Hematopoietic multipotent progenitor cell (in vitro differentiated cells): ENCODE measurements around the gene NFATC1. TPM values are rescaled to one million over a fixed set of nuclear protein-coding genes. Genes with fewer than 3 reads are reported as not detected.

Source experiments
- DNase-seq, 3 donors: peaks; one replicate each; pipeline ENCODE4 v3.0.0-alpha.2; 2011 to 2015; ENCODE audit warnings: low read depth in 2 of 3, low spot score in 2 of 3
- total RNA-seq: library from RNA; depleted of rRNA; stranded (reverse); fragments of >200 nt; gene quantifications from one replicate; pipeline ENCODE4 v1.2.3, GENCODE V29; 2012

The NFATC1 gene
- total RNA-seq, 1 donor: 49.3 TPM

DNA sequence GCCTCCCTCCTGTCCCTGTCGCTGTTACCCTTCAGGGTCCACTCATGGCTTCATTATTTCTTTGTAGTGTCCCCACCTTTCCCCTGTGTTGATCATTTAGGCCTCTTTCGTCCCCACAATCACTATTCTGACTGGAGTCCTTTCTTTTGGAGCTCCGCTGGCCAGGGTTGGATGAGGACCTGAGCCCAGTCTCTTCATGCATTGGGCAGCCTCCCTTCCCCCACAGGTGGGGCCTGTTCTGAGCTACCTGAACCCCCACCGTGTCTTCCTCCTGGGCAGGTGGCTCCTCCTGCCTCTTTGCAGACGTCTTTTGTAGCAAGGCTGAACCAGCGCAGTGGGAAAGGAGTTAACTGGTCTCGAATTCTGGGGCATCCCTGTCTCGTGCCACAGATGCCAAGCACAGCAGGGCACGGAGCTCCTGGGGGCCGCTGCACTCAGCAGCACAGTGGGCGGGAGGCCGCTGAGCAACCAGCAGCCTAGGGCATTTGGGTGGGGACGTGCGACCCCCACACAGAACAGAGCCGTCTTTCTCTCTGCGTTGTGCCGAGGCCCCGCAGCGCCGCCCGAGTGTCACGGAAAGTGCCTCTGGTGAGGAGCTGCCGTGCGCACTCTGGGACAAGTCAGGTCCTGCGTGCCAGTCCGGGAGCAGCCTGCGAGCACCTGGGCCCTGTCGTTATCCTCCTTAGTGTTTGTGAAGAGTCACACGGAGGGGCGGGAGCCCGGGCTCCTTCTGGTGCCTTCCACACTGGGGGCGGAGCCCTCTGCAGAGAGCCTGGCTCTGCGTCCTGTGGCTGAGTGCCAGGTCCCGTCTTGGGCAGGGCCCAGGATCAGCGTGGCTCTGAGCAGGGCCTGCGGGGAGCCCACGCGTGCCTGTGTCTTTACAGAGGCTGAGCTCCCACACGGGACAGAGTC lies 130.1 kb downstream of the NFATC1 start:
- DNase-seq: no peak

DNA sequence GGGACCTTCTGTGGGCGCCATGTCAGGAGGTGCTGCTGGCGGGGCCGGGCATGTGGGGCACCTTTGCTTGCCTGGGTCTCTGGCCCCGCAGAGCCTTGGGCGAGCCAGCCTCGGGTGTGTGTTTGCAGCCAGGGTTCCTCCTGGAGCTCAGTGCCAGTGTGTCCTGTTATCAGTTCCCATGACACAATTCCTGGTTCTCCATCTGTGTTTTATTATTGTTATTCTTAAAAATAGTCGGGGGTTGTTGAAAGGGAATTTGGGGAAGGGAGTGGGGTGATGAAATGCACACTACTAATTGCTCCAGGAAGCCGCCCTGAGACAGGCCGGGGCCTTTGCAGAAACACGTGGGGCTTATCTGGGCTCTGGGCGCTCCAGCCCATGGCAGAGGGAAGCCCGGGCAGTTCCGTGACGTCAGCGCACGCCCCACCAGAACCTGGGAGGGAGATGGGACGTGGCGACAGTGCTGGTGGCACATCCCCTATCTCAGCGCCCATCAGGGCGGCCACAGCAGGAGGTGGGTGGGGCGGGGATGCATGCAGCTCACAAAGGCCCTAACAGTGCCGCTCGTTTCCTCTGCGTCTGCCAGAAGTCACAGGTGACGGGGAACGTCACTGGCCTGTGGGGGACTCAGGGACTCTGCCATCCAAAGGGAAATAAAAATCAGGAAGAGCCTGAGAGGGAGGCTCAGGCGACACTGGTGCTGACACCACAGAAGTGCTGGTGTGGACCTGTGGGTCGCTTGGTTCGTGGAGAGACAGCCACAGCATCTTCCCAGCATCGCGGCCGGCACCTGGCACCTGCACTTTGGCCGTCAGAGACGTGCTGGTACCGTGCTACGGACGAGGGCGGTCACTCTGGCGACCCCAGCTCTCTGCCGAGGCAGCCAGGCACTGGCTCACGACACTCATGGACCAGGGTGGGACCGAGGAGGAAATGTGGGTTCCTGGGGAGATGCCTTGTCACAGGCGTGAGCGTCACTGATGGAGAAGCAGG lies 131.0 kb downstream of the NFATC1 start:
- DNase-seq: no peak

DNA sequence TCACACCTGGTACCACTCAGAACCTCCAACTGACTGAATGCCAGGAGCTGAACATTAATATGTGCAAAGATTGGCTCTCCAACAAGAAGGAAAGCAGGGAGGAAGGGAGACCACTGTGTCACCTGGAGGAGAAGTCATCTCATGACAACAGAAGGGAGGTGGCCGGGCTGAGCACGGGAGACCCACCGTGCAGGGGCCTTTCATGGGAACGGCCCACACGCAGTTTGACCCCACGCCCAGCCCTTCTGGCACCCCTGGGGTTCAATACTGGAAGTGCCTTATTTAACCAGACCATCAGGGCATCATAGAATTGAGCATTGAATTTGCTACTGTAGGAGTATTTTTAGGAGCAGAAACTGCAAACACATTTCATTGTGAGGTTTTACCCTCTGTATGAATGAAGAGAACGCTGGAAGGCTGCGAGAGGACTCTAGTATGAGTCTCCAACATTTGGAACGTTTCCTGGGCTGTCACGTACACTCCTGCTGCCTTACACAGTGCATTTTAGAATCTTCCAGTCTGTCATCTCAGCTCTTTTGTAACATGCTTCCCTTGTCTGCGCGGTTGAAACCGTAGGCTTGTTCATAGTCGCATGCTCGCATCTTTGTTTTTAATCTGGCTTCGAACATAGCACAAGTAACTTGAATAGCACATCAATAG lies 132.1 kb downstream of the NFATC1 start:
- no peak for DNase-seq

GRCh38 chr18:79528316-79528695 lies 132.6 kb downstream of the NFATC1 start:
- DNase-seq: no peak

GRCh38 chr18:79528846-79529245 lies 133.1 kb downstream of the NFATC1 start:
- DNase-seq: peak in 2 of 3 donors; percentile 59 to 82

DNA sequence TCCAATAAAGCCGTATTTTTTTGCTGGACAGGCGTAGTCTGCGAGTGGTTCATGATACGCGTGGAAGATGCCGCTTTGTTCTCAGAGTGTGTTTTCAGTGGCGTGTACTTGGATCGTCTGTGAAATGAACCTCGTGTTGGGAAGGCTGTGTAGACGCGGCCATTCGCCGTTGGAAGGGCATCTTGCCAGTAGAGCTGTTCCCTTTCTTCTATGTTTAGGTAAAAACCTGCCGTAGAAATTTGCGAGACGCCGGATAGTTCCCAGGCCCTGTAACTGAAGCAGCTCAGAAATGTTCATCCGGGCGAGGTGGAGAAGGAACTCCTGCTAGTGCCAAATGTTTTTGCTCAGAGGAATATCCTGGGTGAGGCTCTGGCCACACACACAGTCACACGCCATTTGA lies 133.6 kb downstream of the NFATC1 start:
- no peak for DNase-seq

DNA sequence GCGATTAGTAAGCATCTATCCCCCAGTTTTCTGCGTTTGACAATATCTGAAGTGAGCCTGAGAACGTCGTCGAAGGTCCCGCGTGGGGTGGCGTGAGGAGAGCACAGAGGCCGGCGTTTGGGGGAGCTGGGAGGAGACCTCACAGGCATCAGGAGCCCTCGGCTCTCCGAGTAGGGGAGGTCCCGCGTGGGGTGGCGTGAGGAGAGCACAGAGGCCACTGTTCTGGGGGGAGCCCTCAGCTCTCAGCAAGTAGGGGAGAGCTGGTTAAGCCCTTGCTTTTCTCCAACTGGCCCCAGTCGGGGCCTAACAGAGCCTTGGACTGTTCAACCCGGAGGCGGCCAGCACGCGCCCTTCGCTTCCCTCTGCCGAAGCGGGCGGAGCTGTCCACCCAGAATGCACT lies 134.3 kb downstream of the NFATC1 start:
- DNase-seq: no peak

GRCh38 chr18:79530821-79531220 lies 135.1 kb downstream of the NFATC1 start:
- no peak for DNase-seq

- no peak for DNase-seq
Observed at GRCh38 chr18:79531386-79531785, 135.7 kb downstream of the NFATC1 start.

DNA sequence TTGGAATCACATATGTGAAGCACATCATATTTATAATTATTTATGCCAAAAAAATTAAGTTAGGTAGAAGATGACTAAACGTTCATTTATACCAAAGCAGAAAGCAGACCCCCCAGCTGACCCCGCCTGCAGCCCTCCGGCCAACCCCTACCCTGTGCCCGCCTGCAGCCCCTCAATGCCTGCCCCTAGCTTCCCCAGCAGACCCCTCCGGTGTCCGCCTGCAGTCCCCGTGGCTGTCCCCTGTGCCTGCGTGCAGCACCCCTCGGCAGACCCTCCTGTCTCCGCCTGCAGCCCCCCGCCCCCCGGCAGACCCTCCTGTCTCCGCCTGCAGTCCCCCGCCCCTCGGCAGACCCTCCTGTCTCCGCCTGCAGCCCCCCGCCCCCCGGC lies 136.2 kb downstream of the NFATC1 start:
- no peak for DNase-seq

GRCh38 chr18:79532313-79533007 lies 136.7 kb downstream of the NFATC1 start:
- DNase-seq: no peak

- DNase-seq: no peak
Observed at GRCh38 chr18:79533146-79533545, 137.4 kb downstream of the NFATC1 start.

DNA sequence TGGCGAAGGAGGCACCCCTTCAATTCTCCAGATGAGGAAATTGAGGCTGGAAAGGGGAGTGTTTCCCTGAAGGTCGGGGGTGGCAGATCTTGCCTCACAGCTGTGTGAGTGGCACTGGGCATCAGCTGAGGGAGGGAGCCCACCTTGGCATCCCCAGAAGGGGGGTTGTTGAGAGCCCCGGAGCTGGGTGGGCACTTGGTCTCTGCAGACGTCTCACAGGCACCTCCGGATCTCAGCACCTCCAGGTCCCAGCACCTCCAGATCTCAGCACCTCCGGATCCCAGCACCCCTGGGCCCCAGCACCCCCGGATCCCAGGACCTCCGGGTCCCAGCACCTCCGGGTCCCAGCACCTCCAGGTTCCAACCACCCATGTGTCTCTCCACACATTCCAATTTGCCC lies 137.9 kb downstream of the NFATC1 start:
- no peak for DNase-seq

DNA sequence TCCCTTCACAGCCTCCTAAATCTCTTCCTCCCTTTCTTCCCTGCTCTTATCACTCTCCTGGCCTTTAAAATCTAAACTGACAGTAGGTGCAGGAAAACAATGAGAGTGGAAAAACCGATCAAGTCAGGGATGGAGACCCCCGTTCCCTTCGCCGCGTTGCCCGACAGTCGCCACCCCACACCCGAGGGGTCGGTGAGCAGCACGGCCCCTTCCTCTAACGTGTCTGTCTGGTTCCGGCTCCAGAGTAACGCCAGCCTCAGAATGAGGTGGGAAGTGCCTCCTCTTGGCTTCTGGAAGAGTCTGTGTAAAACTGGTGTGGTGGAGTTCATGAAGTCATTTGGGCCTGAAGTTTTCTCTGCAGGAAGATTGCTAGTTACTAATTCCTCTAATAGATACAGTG lies 138.6 kb downstream of the NFATC1 start:
- DNase-seq: no peak

DNA sequence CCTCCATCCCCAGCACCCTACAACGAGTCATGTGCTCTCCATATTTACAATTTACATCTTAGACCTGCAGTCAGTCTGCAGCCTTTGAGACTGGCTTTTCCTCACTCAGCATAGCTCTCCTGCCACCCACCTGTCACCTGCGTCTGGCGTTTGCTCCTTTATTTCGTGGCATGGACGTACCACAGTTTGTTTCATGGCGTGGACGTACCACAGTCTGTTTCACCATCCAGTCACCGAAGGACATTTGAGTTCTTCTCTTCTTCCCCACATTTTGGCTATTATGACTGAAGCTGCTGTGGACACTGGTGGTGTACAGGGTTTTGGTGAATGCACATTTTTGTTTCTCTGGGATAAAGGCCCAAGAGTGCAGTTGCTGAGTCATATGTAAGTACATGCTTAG lies 142.0 kb downstream of the NFATC1 start:
- no peak for DNase-seq

DNA sequence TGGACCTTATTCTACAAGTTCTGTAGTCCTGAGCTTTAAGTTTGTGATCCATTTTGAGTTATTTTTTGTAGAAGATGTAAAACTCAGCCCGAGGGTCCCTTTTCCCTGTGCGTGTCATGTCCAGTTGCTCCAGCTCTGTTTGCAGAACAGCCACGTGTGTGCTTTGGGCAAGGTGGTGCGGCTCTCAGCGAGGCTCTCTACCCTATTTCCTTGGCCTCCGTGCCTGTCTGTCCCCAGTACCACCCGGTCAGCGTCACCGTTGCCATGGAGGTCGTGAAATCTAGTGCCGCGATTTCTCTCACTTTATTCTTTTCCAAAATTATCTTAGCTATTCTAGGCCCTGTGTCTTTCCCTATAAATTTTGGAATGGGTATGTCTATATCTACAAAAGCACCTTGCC lies 142.9 kb downstream of the NFATC1 start:
- DNase-seq: no peak

DNA sequence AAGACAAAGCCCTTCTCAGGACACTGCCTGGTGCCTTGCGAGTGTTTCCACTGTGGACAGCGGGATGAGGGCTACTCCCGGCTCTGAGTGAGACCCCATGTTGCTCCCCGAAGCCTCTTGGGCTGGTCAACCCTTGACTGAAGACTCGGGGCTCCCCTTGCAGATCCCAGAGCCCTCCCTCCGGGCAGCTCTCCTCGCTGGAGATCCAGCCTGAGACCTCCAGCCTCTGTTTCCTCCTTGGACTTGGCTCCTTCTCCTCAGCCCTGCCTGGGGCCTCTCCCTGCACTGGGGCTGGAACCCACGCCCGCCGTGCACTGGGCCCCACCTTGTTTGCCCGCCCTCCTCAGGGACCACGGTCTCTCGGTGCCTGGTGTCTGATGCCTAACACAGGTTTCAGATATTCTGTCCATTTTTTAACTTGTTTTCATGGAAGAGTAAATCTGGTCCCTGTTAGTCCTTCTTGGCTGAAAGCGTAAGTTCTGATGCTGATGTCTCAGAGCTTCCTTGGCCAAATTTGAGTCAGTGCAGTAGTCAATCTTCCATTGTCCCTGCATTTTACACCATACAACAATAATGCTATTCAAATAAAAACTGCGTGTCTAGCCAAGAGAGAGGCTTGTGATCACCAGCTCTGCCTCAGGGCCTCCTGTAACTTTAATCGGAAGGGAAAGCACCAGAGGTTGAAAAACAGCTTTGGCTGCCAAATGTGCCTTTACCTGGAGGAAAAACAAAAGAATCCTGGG lies 144.6 kb downstream of the NFATC1 start:
- no peak for DNase-seq

DNA sequence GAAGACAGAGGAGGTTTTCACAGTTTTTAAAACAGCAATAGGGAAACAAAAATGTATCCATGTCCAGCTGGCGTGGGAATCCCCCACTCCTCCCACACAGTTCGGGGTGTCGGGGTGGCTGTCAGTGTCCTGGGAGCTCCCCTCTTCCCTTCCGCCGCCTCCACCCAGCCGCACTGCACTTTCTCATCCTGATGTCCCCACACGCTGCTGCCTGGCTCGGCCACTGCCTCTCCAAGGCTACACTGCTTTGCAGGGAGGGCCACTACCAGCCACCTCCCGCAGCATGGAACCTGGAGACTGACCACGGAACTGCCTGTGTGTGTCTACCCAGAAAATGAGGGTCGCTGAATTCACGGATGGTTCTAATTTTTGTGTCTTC lies 145.2 kb downstream of the NFATC1 start:
- no peak for DNase-seq

DNA sequence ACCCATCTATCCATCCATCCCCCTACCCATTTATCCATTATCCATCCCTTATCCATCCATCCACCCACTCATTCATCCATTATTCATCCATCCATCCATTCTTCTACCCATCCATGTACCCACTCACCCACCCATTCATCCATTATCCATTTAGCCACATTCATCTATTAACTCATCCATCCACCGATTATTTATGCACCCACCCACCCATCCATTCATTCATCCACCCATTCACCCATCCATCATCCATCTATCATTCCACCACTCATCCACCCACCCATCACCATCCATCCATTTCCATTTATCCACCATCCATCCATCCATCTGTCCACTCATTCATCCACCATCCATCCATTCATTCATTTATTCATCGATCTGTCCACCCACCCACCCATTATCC lies 146.5 kb downstream of the NFATC1 start:
- DNase-seq: no peak
